Parathyroid adenoma (tissue), 2 donors: ENCODE data around the gene ENTPD1.

ENCODE experiments used
- H2AFZ ChIP-seq: fragments of 300-600 bp; sonication (generic); one replicate; pipeline ENCODE4 v1.7.0; 2017; ENCODE audit warnings: antibody characterized with exemption, mild to moderate bottlenecking
- H3K27ac ChIP-seq: fragments of 300-600 bp; sonication (generic); one replicate; pipeline ENCODE4 v1.7.0; 2017
- H3K27me3 ChIP-seq: fragments of 300-600 bp; sonication (generic); one replicate; pipeline ENCODE4 v1.7.0; 2017; ENCODE audit warnings: low read length; ENCODE audit not compliant: control insufficient read depth, insufficient read depth
- H3K36me3 ChIP-seq: fragments of 300-600 bp; sonication (generic); one replicate; pipeline ENCODE4 v1.7.0; 2017; ENCODE audit warnings: low read length; ENCODE audit not compliant: control insufficient read depth, insufficient read depth
- H3K4me1 ChIP-seq: fragments of 300-600 bp; sonication (generic); one replicate; pipeline ENCODE4 v1.7.0; 2017; ENCODE audit warnings: control low read depth
- H3K4me2 ChIP-seq: fragments of 300-600 bp; sonication (generic); one replicate; pipeline ENCODE4 v1.7.0; 2017; ENCODE audit warnings: low read length
- H3K4me3 ChIP-seq: fragments of 300-600 bp; sonication (generic); one replicate; pipeline ENCODE4 v1.7.0; 2017; ENCODE audit warnings: low read depth, low read length
- H3K79me2 ChIP-seq: fragments of 300-600 bp; sonication (generic); one replicate; pipeline ENCODE4 v1.7.0; 2017; ENCODE audit warnings: control low read depth
- H3K9ac ChIP-seq: fragments of 300-600 bp; sonication (generic); one replicate; pipeline ENCODE4 v1.7.0; 2017; ENCODE audit warnings: mild to moderate bottlenecking
- H3K9me3 ChIP-seq: fragments of 300-600 bp; sonication (generic); one replicate; pipeline ENCODE4 v1.7.0; 2017; ENCODE audit warnings: low read length; ENCODE audit not compliant: control insufficient read depth
- TF ChIP-seq, protein P1 (sequence below): fragments of 300-600 bp; sonication (generic); IDR thresholded peaks from one replicate; pipeline ENCODE4 v1.7.0; 2017; ENCODE audit warnings: antibody characterized with exemption, mild to moderate bottlenecking
- donor health status: primary hyperparathyroidism.

ENTPD1 gene

DNA sequence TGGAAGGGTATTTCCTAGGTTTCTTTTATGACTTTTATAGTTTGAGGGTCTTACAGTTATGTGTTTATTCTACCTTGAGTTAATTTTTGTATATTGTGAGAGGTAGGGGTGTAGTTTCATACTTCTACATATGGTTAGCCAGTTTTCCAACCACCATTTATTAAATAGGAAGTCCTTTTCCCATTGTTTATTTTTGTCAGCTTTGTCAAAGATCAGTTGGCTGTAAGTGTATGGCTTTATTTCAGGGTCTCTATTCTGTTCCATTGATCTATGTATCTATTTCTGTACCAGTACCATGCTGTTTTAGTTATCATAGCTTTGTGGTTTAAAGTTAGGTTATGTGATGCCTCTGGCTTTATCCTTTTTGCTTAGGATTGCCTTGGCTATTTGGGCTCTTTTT is 79.9 kb downstream of the ENTPD1 start:
- H3K9me3 ChIP-seq, result no peaks in the 10 kb centered on the region
- no peak overlapping the region for H3K27ac ChIP-seq
- H3K27me3 ChIP-seq, result no peaks in the 10 kb centered on the region
- H2AFZ ChIP-seq, result no peak overlapping the region
- H3K9ac ChIP-seq, result no peak overlapping the region
- H3K4me2 ChIP-seq, result no peak overlapping the region
- peaks cover 30% of the 10 kb centered on the region for H3K4me1 ChIP-seq
- H3K79me2 ChIP-seq, result no peaks in the 10 kb centered on the region
- H3K4me3 ChIP-seq, result no peak overlapping the region
- H3K36me3 ChIP-seq, result no peaks in the 10 kb centered on the region
- TF ChIP-seq, protein P1, sequence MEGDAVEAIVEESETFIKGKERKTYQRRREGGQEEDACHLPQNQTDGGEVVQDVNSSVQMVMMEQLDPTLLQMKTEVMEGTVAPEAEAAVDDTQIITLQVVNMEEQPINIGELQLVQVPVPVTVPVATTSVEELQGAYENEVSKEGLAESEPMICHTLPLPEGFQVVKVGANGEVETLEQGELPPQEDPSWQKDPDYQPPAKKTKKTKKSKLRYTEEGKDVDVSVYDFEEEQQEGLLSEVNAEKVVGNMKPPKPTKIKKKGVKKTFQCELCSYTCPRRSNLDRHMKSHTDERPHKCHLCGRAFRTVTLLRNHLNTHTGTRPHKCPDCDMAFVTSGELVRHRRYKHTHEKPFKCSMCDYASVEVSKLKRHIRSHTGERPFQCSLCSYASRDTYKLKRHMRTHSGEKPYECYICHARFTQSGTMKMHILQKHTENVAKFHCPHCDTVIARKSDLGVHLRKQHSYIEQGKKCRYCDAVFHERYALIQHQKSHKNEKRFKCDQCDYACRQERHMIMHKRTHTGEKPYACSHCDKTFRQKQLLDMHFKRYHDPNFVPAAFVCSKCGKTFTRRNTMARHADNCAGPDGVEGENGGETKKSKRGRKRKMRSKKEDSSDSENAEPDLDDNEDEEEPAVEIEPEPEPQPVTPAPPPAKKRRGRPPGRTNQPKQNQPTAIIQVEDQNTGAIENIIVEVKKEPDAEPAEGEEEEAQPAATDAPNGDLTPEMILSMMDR, result no peak

GRCh38 chr10:95836610-95837355 is 80.8 kb downstream of the ENTPD1 start:
- Histone ChIP-seq H3K27ac (peak overlapping the region; percentile 74), H3K79me2 (no peaks in the 10 kb centered on the region), H3K36me3 (no peaks in the 10 kb centered on the region), H3K9ac (no peak overlapping the region), H3K4me1 (peaks cover 36% of the 10 kb centered on the region), H3K4me3 (no peak overlapping the region), H3K9me3 (no peaks in the 10 kb centered on the region), H3K27me3 (no peaks in the 10 kb centered on the region), H3K4me2 (no peak overlapping the region), H2AFZ (peak overlapping the region; percentile 89)
- TF ChIP-seq, protein P1, result no peak

- Histone ChIP-seq H3K4me3 (no peak overlapping the region), H3K4me1 (peaks cover 38% of the 10 kb centered on the region), H3K27ac (peak overlapping the region; percentile 74), H3K79me2 (no peaks in the 10 kb centered on the region), H3K36me3 (no peaks in the 10 kb centered on the region), H3K9me3 (no peaks in the 10 kb centered on the region), H2AFZ (peak overlapping the region; percentile 89), H3K27me3 (no peaks in the 10 kb centered on the region), H3K4me2 (no peak overlapping the region), H3K9ac (no peak overlapping the region)
- TF ChIP-seq, protein P1, result no peak
These were observed 81.4 kb downstream of the ENTPD1 start for GRCh38 chr10:95837356-95837776.

GRCh38 chr10:95837783-95838182 is 81.8 kb downstream of the ENTPD1 start:
- Histone ChIP-seq H3K36me3 (no peaks in the 10 kb centered on the region), H3K4me3 (no peak overlapping the region), H3K4me1 (peaks cover 34% of the 10 kb centered on the region), H3K9me3 (no peaks in the 10 kb centered on the region), H3K9ac (no peak overlapping the region), H3K27ac (peak overlapping the region; percentile 74), H3K4me2 (no peak overlapping the region), H3K27me3 (no peaks in the 10 kb centered on the region), H3K79me2 (no peaks in the 10 kb centered on the region), H2AFZ (peak overlapping the region; percentile 89)
- TF ChIP-seq, protein P1, result no peak

DNA sequence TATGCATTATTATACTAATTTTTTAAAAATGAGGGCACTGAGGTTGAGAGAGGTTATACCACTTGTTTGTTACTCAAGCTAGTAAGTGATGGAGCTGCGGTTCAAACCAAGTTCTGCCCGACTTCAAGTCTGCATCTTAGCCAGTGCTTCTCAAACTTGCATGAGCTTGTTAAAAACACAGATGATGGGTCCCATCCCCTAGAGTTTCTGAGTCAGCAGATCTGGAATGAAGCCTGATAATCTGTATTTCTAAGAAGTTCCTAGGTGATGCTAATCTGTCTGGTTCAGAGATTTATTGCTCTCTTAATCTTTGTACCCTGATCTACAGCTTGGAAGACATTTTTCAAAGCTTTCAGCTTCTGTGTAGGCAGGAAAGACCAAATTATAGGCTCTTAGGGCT is 84.2 kb downstream of the ENTPD1 start:
- Histone ChIP-seq H3K27ac (peak overlapping the region; percentile 55), H3K9me3 (no peaks in the 10 kb centered on the region), H3K79me2 (no peaks in the 10 kb centered on the region), H3K27me3 (no peaks in the 10 kb centered on the region), H3K4me1 (peaks cover 29% of the 10 kb centered on the region), H3K9ac (no peak overlapping the region), H3K4me3 (no peak overlapping the region), H3K36me3 (no peaks in the 10 kb centered on the region), H2AFZ (peak overlapping the region; percentile 55), H3K4me2 (no peak overlapping the region)
- TF ChIP-seq, protein P1, result no peak
